MM.1S (cell line): ENCODE results near the gene TXK.

ENCODE experiments used
- CTCF ChIP-seq: fragments of 300-600 bp; sonication (generic); IDR thresholded peaks from 2 replicates; pipeline ENCODE4 v1.5.1; 2016; ENCODE audit warnings: antibody characterized with exemption, low read length, mixed read lengths
- EZH2 ChIP-seq: fragments of 300-600 bp; sonication (generic); optimal IDR thresholded peaks from 2 replicates; pipeline ENCODE3; 2017; ENCODE audit warnings: low read depth, mild to moderate bottlenecking, antibody characterized with exemption, low read length, mixed read lengths
- EZH2phosphoT487 ChIP-seq: fragments of 300-600 bp; sonication (generic); IDR thresholded peaks from 2 replicates; pipeline ENCODE4 v1.6.1; 2018; ENCODE audit warnings: antibody characterized with exemption, low read length

DNA sequence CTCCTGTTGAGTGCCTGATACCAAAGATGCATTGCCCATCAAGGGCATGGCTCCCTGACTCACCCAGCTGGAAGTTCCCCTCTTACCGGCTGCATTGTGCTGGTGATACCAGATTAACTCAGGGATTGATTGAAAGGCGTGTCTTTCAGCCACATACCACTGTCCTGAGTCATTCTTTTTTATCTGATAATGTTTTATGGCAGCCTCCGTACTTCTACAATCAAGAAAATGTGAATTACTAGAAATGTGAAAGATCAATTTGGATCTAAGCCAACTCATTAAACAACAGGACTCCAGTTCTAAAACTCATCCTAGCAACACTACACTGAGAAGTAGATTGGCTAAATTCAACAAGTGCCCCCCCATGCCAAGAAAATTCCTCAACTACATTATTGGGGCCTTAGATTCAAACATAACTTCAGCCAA, 40.0 kb downstream of the TXK start:
- TF ChIP-seq CTCF (no peak), EZH2 (no peak), EZH2phosphoT487 (no peak)
